EH (cell line): ENCODE measurements around the gene CCDC68.

Experiments
- DNase-seq: peaks from one replicate; pipeline ENCODE4 v3.0.0-alpha.2; 2015; ENCODE audit warnings: low read depth

Gene CCDC68

GRCh38 chr18:54875063-54875462, 84.2 kb downstream of the CCDC68 start:
- no peak for DNase-seq

- no peak for DNase-seq
Observed at GRCh38 chr18:54873884-54874255, 85.4 kb downstream of the CCDC68 start.

GRCh38 chr18:54872681-54873080, 86.6 kb downstream of the CCDC68 start:
- no peak for DNase-seq

- no peak for DNase-seq
Observed at GRCh38 chr18:54871231-54871630, 88.0 kb downstream of the CCDC68 start.

GRCh38 chr18:54867131-54867530, 92.1 kb downstream of the CCDC68 start:
- DNase-seq: no peak

GRCh38 chr18:54860941-54861340, 98.3 kb downstream of the CCDC68 start:
- no peak for DNase-seq

- DNase-seq: no peak
Observed at GRCh38 chr18:54859667-54860421, 99.4 kb downstream of the CCDC68 start.

- no peak for DNase-seq
Observed at GRCh38 chr18:54857499-54857898, 101.8 kb downstream of the CCDC68 start.

- no peak for DNase-seq
Observed at GRCh38 chr18:54856105-54856646, 103.1 kb downstream of the CCDC68 start.

GRCh38 chr18:54855050-54855449, 104.2 kb downstream of the CCDC68 start:
- DNase-seq: peak; percentile 22

GRCh38 chr18:54852780-54853675, 106.2 kb downstream of the CCDC68 start:
- no peak for DNase-seq
